Activated CD8-positive, alpha-beta T cell treated with anti-CD3 and anti-CD28 coated beads, Interleukin-2, amount 10 ng/mL, durations not matched to agents 7 days and 5 days (primary cell): Measurements from ENCODE around the gene NUP210. TPM values are rescaled to one million over a fixed set of nuclear protein-coding genes. Genes with fewer than 3 reads are reported as not detected.
A peak's percentile ranks its signal among the peaks of the same experiment; 100 is the strongest.

Experiments used
- ATAC-seq: fragments of 150-1000 bp; cut with Tn5 transposase; one replicate; pipeline ENCODE4 v1.10.0; 2021; ENCODE audit warnings: moderate library complexity
- CTCF ChIA-PET: fragments of 350-600 bp; sonication (Branson Sonifier 250); formaldehyde crosslinking; loops from one replicate; lab custom pipeline; 2021; ENCODE audit warnings: antibody characterized with exemption; lab: Charles Lee
- POLR2A ChIA-PET: fragments of 350-600 bp; sonication (Branson Sonifier 250); formaldehyde crosslinking; loops from one replicate; lab custom pipeline; 2021; ENCODE audit warnings: antibody characterized with exemption; lab: Charles Lee
- DNase-seq: peaks from one replicate; pipeline ENCODE4 v3.0.0-alpha.2; 2020
- H3K27ac Mint-ChIP-seq: one replicate; pipeline ENCODE4 v1.8.0; 2021; ENCODE audit warnings: mild to moderate bottlenecking, mixed read lengths
- H3K27me3 Mint-ChIP-seq: one replicate; pipeline ENCODE4 v1.8.0; 2021; ENCODE audit warnings: low read depth, mixed read lengths
- H3K36me3 Mint-ChIP-seq: one replicate; pipeline ENCODE4 v1.8.0; 2021; ENCODE audit warnings: low read depth, mixed read lengths
- H3K4me1 Mint-ChIP-seq: one replicate; pipeline ENCODE4 v1.8.0; 2021; ENCODE audit warnings: low read depth, mixed read lengths
- H3K4me3 Mint-ChIP-seq: one replicate; pipeline ENCODE4 v1.8.0; 2021; ENCODE audit warnings: mild to moderate bottlenecking, mixed read lengths
- H3K9me3 Mint-ChIP-seq: one replicate; pipeline ENCODE4 v1.8.0; 2022; ENCODE audit warnings: mixed read lengths; ENCODE audit not compliant: insufficient read depth
- total RNA-seq, 2 experiments: library from RNA; stranded (reverse); gene quantifications; one replicate each; pipeline ENCODE4 v1.2.3, GENCODE V29; 2021

The NUP210 gene
- total RNA-seq, 2 experiments from 2014 or later: 202 to 206 TPM

- no peak for DNase-seq
- peak; percentile 52 for ATAC-seq
- Mint-ChIP-seq H3K4me1 (peaks cover 5% of the 10 kb centered on the region), H3K27ac (no peak overlapping the region), H3K27me3 (peaks cover 40% of the 10 kb centered on the region), H3K36me3 (peaks cover 14% of the 10 kb centered on the region), H3K9me3 (peaks cover 28% of the 10 kb centered on the region), H3K4me3 (no peak overlapping the region)
- POLR2A ChIA-PET: interaction anchor here (1.1 kb wide), 1 partner anchor 39 kb away, joined by 4 read pairs; no protein-coding TSS in a partner anchor
- CTCF ChIA-PET: interaction anchor here (0.7 to 1.8 kb wide), 5 partner anchors 14 to 287 kb away, joined by 3 to 4 read pairs (median 4); no protein-coding TSS in a partner anchor
Measured at GRCh38 chr3:13282358-13282985, 137.7 kb downstream of the NUP210 start.

DNA sequence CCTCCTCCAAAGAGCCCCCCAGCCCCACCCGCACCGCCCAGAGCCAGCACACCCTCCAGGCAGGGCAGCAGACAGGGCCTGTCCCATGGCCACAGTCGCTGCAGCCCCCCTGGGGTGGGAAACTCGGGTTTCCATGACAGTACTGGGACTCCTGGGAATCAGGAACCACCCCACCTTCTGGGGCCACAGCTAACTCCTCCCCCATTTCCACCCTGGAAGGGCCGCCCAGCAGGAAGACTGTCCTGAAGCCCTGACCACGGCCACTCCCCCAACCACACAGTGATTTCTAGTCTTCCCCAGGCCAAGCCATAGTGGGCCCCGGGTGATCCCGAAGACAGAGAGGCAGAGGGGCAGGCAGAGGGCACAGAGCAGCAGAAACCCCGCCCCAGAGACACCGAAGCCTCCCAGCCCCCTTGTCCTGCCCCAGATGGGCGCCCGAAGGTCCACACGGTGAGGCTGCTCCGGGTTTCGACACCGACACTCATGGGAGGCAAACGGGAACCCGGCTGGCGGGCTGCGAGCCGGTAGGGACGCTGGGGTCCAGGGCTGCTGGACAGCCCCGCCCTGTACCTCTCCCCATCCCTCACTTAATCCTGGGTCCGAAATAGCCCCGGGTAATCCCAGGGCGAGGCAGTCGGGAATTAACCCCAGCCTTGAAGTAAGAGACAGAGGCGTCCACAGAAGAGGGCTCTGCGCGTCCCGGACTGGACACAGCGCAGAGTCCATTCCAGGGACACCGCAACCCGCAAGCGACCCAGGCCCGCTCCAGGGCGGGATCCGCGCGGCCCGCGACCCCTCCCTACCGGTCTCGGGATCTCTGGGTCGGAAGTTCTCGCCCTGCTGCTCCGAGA is 138.4 kb downstream of the NUP210 start:
- ChIA-PET POLR2A (interaction anchor here (1.1 kb wide), 1 partner anchor 38 kb away, joined by 4 read pairs; no protein-coding TSS in a partner anchor), CTCF (interaction anchor here (1.0 to 1.2 kb wide), 2 partner anchors 21 to 190 kb away, joined by 3 to 4 read pairs; no protein-coding TSS in a partner anchor)
- Mint-ChIP-seq H3K27me3 (peaks cover 36% of the 10 kb centered on the region), H3K36me3 (peaks cover 14% of the 10 kb centered on the region), H3K4me3 (no peak overlapping the region), H3K4me1 (peaks cover 5% of the 10 kb centered on the region), H3K9me3 (peaks cover 20% of the 10 kb centered on the region), H3K27ac (no peak overlapping the region)
- no peak for ATAC-seq
- no peak for DNase-seq

GRCh38 chr3:13280811-13281506 is 139.2 kb downstream of the NUP210 start:
- CTCF ChIA-PET: interaction anchor here (1.2 kb wide), 1 partner anchor 20 kb away, joined by 3 read pairs; no protein-coding TSS in a partner anchor
- peaks cover 32% of the 10 kb centered on the region for H3K27me3 Mint-ChIP-seq

GRCh38 chr3:13280122-13280790 is 139.9 kb downstream of the NUP210 start:
- Mint-ChIP-seq H3K9me3 (peaks cover 12% of the 10 kb centered on the region), H3K4me1 (peaks cover 5% of the 10 kb centered on the region), H3K36me3 (peaks cover 10% of the 10 kb centered on the region), H3K4me3 (no peak overlapping the region), H3K27ac (no peak overlapping the region), H3K27me3 (peaks cover 37% of the 10 kb centered on the region)
- ATAC-seq: no peak
- ChIA-PET POLR2A (no interaction called here), CTCF (interaction anchor here (1.2 kb wide), 1 partner anchor 20 kb away, joined by 3 read pairs; no protein-coding TSS in a partner anchor)
- no peak for DNase-seq

More at GRCh38 chr3:13280811-13281506, 139.2 kb downstream of the NUP210 start:
- Mint-ChIP-seq H3K36me3 (peaks cover 10% of the 10 kb centered on the region), H3K9me3 (peaks cover 13% of the 10 kb centered on the region), H3K4me1 (peaks cover 5% of the 10 kb centered on the region), H3K27ac (no peak overlapping the region), H3K4me3 (no peak overlapping the region)
- ATAC-seq (no peak), DNase-seq (no peak)
- POLR2A ChIA-PET: no interaction called here

DNA sequence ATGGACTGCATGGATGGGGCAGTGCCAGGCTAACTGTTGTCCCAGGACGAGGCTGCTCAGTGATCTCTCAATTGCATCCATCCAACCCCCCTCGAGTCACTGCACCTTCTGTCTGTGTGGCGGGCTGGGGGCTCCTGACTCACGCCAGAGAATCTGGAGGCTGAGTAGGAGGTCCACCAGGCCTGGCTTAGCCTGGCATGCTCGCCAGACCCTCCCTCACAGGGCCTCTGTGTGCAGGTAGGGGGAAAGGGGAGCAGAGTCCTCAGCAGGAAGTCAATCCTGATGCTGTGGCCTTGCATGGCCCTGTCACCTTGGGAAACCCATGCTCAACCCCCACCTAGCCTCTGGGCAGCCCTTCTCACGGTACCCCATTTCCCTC is 140.6 kb downstream of the NUP210 start:
- Mint-ChIP-seq H3K27me3 (peaks cover 34% of the 10 kb centered on the region), H3K9me3 (peaks cover 9% of the 10 kb centered on the region), H3K27ac (no peak overlapping the region), H3K4me3 (no peak overlapping the region), H3K4me1 (peaks cover 5% of the 10 kb centered on the region), H3K36me3 (peaks cover 10% of the 10 kb centered on the region)
- ATAC-seq (no peak), DNase-seq (no peak)
- POLR2A ChIA-PET: no interaction called here
- CTCF ChIA-PET: interaction anchor here (1.2 kb wide), 1 partner anchor 187 kb away, joined by 3 read pairs; no protein-coding TSS in a partner anchor

GRCh38 chr3:13278783-13279531 is 141.2 kb downstream of the NUP210 start:
- CTCF ChIA-PET: interaction anchor here (1.2 kb wide), 1 partner anchor 187 kb away, joined by 3 read pairs; no protein-coding TSS in a partner anchor
- H3K27me3 Mint-ChIP-seq: peaks cover 30% of the 10 kb centered on the region
- ATAC-seq (no peak), DNase-seq (no peak)
- H3K27ac Mint-ChIP-seq: no peak overlapping the region
- H3K4me1 Mint-ChIP-seq: peaks cover 5% of the 10 kb centered on the region
- peaks cover 3% of the 10 kb centered on the region for H3K9me3 Mint-ChIP-seq
- no peak overlapping the region for H3K4me3 Mint-ChIP-seq
- POLR2A ChIA-PET: no interaction called here
- peaks cover 5% of the 10 kb centered on the region for H3K36me3 Mint-ChIP-seq

DNA sequence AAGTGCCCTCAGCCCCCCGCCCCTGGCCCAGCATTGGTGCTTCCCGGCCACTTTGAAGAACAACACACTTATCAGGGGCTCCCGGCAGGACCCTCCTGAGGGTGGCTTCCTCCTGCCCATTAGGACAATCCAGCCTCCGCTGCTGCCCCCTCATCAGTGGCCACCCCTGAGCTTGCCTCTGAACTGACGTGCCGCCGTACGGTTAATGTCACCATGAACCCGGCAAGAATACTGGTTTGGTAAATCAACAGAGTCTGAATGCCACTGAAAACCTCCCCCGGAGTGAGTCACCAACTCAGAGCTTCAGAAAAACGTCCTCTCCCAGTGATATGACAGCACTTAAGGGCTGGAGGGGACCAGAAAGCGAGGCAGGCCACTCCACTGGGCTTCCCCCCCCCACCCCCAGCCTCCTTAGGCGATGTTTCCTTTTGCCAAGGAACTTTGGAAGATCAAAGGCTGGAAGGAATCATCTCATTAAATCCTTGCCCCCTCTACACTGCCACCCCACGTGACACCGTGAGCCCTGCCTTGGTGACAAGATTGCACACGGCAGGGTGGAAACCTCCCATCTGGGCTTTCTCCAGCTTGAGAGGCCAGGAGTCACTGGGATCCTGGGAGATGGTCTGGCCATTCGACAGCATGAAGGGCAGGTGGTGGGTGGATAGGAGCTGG is 142.1 kb downstream of the NUP210 start:
- no peak for DNase-seq
- CTCF ChIA-PET: interaction anchor here (1.2 kb wide), 1 partner anchor 186 kb away, joined by 3 read pairs; no protein-coding TSS in a partner anchor
- H3K27me3 Mint-ChIP-seq: peaks cover 28% of the 10 kb centered on the region
- POLR2A ChIA-PET: interaction anchor here (0.6 kb wide), 1 partner anchor 72 kb away, joined by 3 read pairs; no protein-coding TSS in a partner anchor
- H3K4me1 Mint-ChIP-seq: peaks cover 2% of the 10 kb centered on the region
- no peak overlapping the region for H3K4me3 Mint-ChIP-seq
- ATAC-seq: no peak
- no peaks in the 10 kb centered on the region for H3K9me3 Mint-ChIP-seq
- no peaks in the 10 kb centered on the region for H3K36me3 Mint-ChIP-seq
- H3K27ac Mint-ChIP-seq: no peak overlapping the region

GRCh38 chr3:13277196-13277813 is 142.8 kb downstream of the NUP210 start:
- Mint-ChIP-seq H3K9me3 (no peaks in the 10 kb centered on the region), H3K27ac (no peak overlapping the region), H3K27me3 (peaks cover 32% of the 10 kb centered on the region), H3K36me3 (no peaks in the 10 kb centered on the region), H3K4me1 (peaks cover 2% of the 10 kb centered on the region), H3K4me3 (no peak overlapping the region)
- ChIA-PET POLR2A (no interaction called here), CTCF (no interaction called here)
- no peak for ATAC-seq
- DNase-seq: no peak

DNA sequence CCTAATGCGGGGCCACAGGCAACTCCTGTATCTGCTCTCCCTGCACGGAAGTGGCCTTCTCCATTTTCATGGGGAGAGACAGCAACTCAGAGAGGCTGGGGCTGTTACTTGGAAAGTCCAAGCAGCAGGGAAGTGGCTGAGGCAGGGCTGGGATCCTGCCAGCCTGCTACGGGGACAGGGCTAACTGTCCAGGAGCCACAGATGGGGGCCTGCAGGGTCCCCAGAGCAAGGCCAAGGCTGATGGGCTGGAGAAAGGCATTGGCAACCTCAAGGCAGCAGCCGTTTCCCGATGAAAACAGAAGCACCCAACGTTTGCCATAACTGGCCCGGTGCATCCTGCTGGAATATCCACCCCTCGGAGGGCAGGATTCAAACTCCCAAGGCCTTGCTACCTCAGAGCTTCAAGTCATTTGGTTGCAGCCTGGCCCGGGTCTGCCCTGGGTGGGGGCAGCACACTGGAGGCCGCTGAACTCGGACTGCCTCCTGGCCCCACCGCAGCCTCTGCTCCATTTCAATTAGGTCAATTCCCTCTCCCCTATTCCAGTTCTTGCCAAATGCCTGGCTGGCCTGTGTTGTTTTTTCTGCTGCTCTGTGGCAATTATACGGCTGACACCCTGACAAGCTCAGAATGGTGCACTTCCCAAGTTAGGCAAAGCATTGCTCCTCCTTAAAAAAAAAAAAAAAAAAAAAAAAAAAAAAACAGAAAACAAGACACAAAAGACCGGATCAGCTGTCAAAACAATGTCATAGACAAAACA is 143.5 kb downstream of the NUP210 start:
- POLR2A ChIA-PET: no interaction called here

More for the DNA sequence above, 143.5 kb downstream of the NUP210 start:
- H3K9me3 Mint-ChIP-seq: no peaks in the 10 kb centered on the region
- ATAC-seq (no peak), DNase-seq (no peak)
- CTCF ChIA-PET: no interaction called here
- H3K36me3 Mint-ChIP-seq: no peaks in the 10 kb centered on the region
- no peak overlapping the region for H3K27ac Mint-ChIP-seq
- H3K27me3 Mint-ChIP-seq: peaks cover 35% of the 10 kb centered on the region
- peaks cover 2% of the 10 kb centered on the region for H3K4me1 Mint-ChIP-seq
- H3K4me3 Mint-ChIP-seq: no peak overlapping the region
